ENCODE measurements around the gene SLC25A12.

- TF ChIP-seq POLR2A (IDR thresholded peaks at IDR 0.05) (no peak), CTCF (IDR thresholded peaks at IDR 0.05) (no peak)
Measured at GRCh38 chr2:171921970-171922229, 27.9 kb upstream of the SLC25A12 start.

Measured in Peyer's patch (tissue), 4 donors.